Measurements from ENCODE around the gene HOXD12. TPM values are rescaled to one million over a fixed set of nuclear protein-coding genes. Genes with fewer than 3 reads are reported as not detected.

Gene HOXD12, protein sequence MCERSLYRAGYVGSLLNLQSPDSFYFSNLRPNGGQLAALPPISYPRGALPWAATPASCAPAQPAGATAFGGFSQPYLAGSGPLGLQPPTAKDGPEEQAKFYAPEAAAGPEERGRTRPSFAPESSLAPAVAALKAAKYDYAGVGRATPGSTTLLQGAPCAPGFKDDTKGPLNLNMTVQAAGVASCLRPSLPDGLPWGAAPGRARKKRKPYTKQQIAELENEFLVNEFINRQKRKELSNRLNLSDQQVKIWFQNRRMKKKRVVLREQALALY
- total RNA-seq, result not detected
- long read RNA-seq, result 0 reads

DNA sequence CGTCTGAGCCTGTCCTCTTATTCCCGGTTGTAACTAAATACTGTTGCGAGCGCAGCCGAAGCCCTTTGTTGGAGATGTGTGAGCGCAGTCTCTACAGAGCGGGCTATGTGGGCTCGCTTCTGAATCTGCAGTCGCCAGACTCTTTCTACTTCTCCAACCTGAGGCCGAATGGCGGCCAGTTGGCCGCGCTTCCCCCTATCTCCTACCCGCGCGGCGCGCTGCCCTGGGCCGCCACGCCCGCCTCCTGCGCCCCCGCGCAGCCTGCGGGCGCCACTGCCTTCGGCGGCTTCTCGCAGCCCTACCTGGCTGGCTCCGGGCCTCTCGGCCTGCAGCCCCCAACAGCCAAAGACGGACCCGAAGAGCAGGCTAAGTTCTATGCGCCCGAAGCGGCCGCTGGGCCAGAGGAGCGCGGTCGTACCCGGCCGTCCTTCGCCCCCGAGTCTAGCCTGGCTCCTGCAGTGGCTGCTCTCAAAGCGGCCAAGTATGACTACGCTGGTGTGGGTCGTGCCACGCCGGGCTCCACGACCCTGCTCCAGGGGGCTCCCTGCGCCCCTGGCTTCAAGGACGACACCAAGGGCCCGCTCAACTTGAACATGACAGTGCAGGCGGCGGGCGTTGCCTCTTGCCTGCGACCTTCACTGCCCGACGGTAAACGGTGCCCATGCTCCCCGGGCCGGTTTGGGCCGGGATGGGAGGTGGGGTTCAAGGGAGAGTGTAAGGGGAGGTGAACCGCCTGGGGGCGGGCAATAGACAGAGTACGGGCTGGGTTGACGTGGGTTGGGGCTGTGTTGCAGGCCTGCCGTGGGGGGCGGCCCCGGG, at the start of gene HOXD12:
Gene HOXD12 (plus strand): TSS at position 68 of the 819 bp plus-strand sequence. CDS start 7 bp downstream, at position 75.
- intact Hi-C loops (cut with DNase I), result loop anchor here (10.0 kb wide), 1 partner anchor 405 kb away; no protein-coding TSS in a partner anchor
- no peak for ATAC-seq
- TF ChIP-seq, protein P1, sequence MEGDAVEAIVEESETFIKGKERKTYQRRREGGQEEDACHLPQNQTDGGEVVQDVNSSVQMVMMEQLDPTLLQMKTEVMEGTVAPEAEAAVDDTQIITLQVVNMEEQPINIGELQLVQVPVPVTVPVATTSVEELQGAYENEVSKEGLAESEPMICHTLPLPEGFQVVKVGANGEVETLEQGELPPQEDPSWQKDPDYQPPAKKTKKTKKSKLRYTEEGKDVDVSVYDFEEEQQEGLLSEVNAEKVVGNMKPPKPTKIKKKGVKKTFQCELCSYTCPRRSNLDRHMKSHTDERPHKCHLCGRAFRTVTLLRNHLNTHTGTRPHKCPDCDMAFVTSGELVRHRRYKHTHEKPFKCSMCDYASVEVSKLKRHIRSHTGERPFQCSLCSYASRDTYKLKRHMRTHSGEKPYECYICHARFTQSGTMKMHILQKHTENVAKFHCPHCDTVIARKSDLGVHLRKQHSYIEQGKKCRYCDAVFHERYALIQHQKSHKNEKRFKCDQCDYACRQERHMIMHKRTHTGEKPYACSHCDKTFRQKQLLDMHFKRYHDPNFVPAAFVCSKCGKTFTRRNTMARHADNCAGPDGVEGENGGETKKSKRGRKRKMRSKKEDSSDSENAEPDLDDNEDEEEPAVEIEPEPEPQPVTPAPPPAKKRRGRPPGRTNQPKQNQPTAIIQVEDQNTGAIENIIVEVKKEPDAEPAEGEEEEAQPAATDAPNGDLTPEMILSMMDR (IDR thresholded peaks at IDR 0.05), result no peak
- DNase-seq, result no peak
- H3K27ac ChIP-seq, result no peak within 1 kb of the TSS
- H3K36me3 ChIP-seq, result no peaks in the 10 kb centered on the region
- peaks cover 29% of the 10 kb centered on the region for H3K4me1 ChIP-seq
- no peak within 1 kb of the TSS for H3K4me3 ChIP-seq
- peaks cover 100% of the 10 kb centered on the region for H3K27me3 ChIP-seq (ENCODE audit: low read depth)
- no peaks in the 10 kb centered on the region for H3K9me3 ChIP-seq

DNA sequence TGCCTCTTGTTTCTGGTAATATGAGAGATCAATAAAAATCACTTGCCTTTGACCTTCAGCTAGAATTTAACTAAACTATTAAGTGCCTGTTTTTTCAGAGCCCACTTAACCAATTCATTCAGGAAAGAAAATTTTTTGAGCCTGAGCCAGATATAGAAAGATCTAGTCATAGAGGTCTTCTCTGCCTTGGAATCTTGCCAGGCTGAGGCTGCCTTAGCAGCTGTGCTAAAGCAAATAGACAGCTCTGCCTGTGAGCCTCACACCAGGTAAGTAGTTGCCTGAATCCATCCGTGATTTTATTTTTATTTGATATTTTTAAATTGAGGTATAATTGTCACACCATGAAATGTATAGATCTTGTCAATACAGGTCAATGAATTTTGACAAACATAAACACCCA, 43.2 kb upstream of the HOXD12 start:
- H3K27ac ChIP-seq, result no peak overlapping the region
- H3K4me3 ChIP-seq, result no peak overlapping the region
- H3K9me3 ChIP-seq, result no peaks in the 10 kb centered on the region
- peaks cover 54% of the 10 kb centered on the region for H3K27me3 ChIP-seq (ENCODE audit: low read depth)
- no peaks in the 10 kb centered on the region for H3K4me1 ChIP-seq
- ATAC-seq, result no peak
- TF ChIP-seq, protein P1 (IDR thresholded peaks at IDR 0.05), result no peak
- intact Hi-C loops (cut with DNase I), result no loop called here
- H3K36me3 ChIP-seq, result no peaks in the 10 kb centered on the region
- DNase-seq, result no peak

DNA sequence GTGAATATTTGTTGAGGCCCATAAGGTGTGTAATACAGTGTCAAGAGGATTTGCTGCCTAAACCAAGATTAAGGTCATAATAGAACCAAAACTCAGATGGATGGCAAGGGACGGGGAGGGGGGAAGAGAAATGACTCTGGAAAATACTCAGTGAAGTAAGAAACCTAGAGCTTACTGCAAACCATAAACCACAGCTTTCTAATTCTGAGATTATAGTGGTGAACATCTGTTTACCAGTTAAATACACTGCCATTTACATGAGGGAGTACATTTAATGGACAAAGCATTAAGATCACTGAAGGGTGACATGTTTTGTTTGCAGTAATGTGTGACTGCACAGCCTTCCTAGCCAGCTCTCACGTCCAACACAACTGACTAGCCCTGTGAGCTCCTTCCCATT, 35.6 kb upstream of the HOXD12 start:
- Histone ChIP-seq H3K27me3 (ENCODE audit: low read depth) (peaks cover 89% of the 10 kb centered on the region), H3K4me3 (no peak overlapping the region), H3K4me1 (peaks cover 24% of the 10 kb centered on the region), H3K27ac (no peak overlapping the region), H3K9me3 (no peaks in the 10 kb centered on the region), H3K36me3 (no peaks in the 10 kb centered on the region)
- intact Hi-C loops (cut with DNase I), result no loop called here
- no peak for ATAC-seq
- TF ChIP-seq, protein P1 (IDR thresholded peaks at IDR 0.05), result no peak
- no peak for DNase-seq

DNA sequence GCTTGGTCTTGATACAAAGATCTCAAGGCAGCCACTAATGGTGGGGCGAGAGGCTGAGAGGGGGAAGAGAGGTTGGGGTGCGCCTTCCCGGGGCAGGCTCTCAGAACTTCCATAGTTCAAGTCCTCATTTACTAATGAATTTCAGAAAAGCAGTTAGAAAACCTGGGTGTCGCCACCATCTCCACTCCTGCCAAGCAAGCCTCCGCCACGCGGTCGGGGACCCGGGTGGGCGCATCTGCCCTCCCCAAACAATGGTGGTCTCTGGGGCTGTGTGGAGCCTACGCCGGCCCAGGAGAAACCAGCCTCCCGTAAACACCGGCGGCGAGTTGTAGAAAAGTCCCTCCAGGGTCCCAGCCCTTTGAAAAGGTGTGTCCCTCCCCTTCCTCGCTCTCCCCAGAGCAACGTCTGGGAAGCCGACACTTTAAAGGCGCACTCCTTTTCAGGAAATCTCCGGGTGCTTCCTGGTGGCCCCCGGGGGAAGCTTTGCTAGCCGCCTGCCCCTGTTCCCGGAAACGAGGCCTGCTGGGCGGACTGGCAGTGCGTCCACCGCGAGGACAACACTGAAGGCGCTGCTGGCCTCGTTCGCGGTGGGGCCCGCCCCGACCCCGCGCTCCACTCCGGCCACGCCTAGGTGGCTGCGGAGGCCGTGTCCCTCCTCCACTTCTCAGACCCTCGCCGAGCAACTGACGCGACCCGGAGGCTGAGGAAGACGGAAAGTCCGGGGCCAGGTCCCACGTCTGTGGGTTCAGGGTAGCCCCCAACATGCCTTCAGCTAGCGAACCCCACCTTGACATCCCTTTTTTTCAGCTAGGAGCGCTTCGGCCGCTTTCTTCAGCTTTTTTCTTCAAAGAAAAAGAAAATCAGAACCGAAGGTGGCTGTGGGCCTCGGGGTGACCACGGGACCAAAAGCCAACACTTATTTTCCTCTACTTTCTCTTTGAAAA, 32.7 kb upstream of the HOXD12 start:
- TF ChIP-seq, protein P1 (IDR thresholded peaks at IDR 0.05), result no peak
- Histone ChIP-seq H3K4me3 (peak overlapping the region; percentile 39), H3K9me3 (no peaks in the 10 kb centered on the region), H3K36me3 (no peaks in the 10 kb centered on the region), H3K27ac (no peak overlapping the region), H3K27me3 (ENCODE audit: low read depth) (peaks cover 90% of the 10 kb centered on the region), H3K4me1 (peaks cover 24% of the 10 kb centered on the region)
- ATAC-seq, result peak; percentile 23 to 39
- no peak for DNase-seq
- intact Hi-C loops (cut with DNase I), result no loop called here
